Astrocyte (in vitro differentiated cells and primary cell): ENCODE measurements around the gene CASP2. TPM values are rescaled to one million over a fixed set of nuclear protein-coding genes. Genes with fewer than 3 reads are reported as not detected.

Experiments
- DNase-seq: peaks from one replicate; pipeline ENCODE4 v3.0.0-alpha.2; 2010; ENCODE audit warnings: low read depth
- FAIRE-seq: peaks from 2 replicates; lab custom pipeline; 2011; peaks lifted over from hg19 to GRCh38; lab: Jason Lieb, UNC
- H2AFZ ChIP-seq: 2 replicates; pipeline ENCODE4 v1.6.0; 2012; ENCODE audit warnings: low read depth, low read length, inconsistent platforms
- H3K27ac ChIP-seq: 2 replicates; pipeline ENCODE4 v1.5.1; 2011; ENCODE audit warnings: low read depth, low read length, inconsistent platforms
- H3K27me3 ChIP-seq: 2 replicates; pipeline ENCODE4 v1.6.0; 2011; ENCODE audit warnings: low read length, inconsistent platforms; ENCODE audit not compliant: insufficient read depth
- H3K36me3 ChIP-seq: 2 replicates; pipeline ENCODE4 v1.5.1; 2011; ENCODE audit warnings: low read length, inconsistent platforms; ENCODE audit not compliant: insufficient read depth
- H3K4me1 ChIP-seq: 2 replicates; pipeline ENCODE4 v1.5.1; 2011; ENCODE audit warnings: low read length, inconsistent platforms; ENCODE audit not compliant: insufficient read depth
- H3K4me2 ChIP-seq: 2 replicates; pipeline ENCODE4 v1.6.0; 2012; ENCODE audit warnings: low read length, inconsistent platforms
- H3K4me3 ChIP-seq: 2 replicates; pipeline ENCODE4 v1.5.1; 2011; ENCODE audit warnings: low read depth, mild to moderate bottlenecking, low read length, inconsistent platforms; ENCODE audit not compliant: insufficient read depth
- H3K79me2 ChIP-seq: 2 replicates; pipeline ENCODE4 v1.6.0; 2012; ENCODE audit warnings: mild to moderate bottlenecking, low read length, inconsistent platforms; ENCODE audit not compliant: insufficient read depth
- H3K9ac ChIP-seq: 2 replicates; pipeline ENCODE4 v1.6.0; 2012; ENCODE audit warnings: mild to moderate bottlenecking, low read length, inconsistent platforms
- H3K9me3 ChIP-seq: 2 replicates; pipeline ENCODE4 v1.5.1; 2012; ENCODE audit warnings: low read depth, mild to moderate bottlenecking, low read length, inconsistent platforms; ENCODE audit not compliant: insufficient read depth
- H4K20me1 ChIP-seq: 2 replicates; pipeline ENCODE4 v1.6.0; 2012; ENCODE audit warnings: low read length, inconsistent platforms; ENCODE audit not compliant: insufficient read depth
- H3K27ac Mint-ChIP-seq: one replicate; pipeline ENCODE4 v1.8.0; 2021; ENCODE audit warnings: mild to moderate bottlenecking, mixed read lengths; ENCODE audit not compliant: unreplicated experiment
- H3K27me3 Mint-ChIP-seq: one replicate; pipeline ENCODE4 v1.8.0; 2021; ENCODE audit warnings: low read depth, mixed read lengths; ENCODE audit not compliant: unreplicated experiment
- H3K36me3 Mint-ChIP-seq: one replicate; pipeline ENCODE4 v1.8.0; 2021; ENCODE audit warnings: low read depth, mixed read lengths; ENCODE audit not compliant: unreplicated experiment
- H3K4me1 Mint-ChIP-seq: one replicate; pipeline ENCODE4 v1.8.0; 2021; ENCODE audit warnings: low read depth, mixed read lengths; ENCODE audit not compliant: unreplicated experiment
- H3K4me3 Mint-ChIP-seq: one replicate; pipeline ENCODE4 v1.8.0; 2021; ENCODE audit warnings: mild to moderate bottlenecking, moderate library complexity, mixed read lengths; ENCODE audit not compliant: unreplicated experiment
- H3K9me3 Mint-ChIP-seq: one replicate; pipeline ENCODE4 v1.8.0; 2021; ENCODE audit warnings: mild to moderate bottlenecking, mixed read lengths; ENCODE audit not compliant: unreplicated experiment
- CTCF ChIP-seq: IDR thresholded peaks from 2 replicates; pipeline ENCODE4 v1.5.1; 2011; ENCODE audit warnings: low read depth, mild to moderate bottlenecking, inconsistent platforms, low read length, moderate library complexity; ENCODE audit not compliant: insufficient read depth
- EZH2 ChIP-seq: IDR thresholded peaks from 2 replicates; pipeline ENCODE4 v1.6.1; 2012; ENCODE audit warnings: mild to moderate bottlenecking, low read length, inconsistent platforms; ENCODE audit not compliant: insufficient read depth
- total RNA-seq: library from RNA; stranded (reverse); gene quantifications from 2 replicates; pipeline ENCODE4 v1.2.1, GENCODE V29; 2021

CASP2 gene
- total RNA-seq, 1 donor from 2014 or later: 38.0 TPM

- no peaks in the 10 kb centered on the region for H3K79me2 ChIP-seq
- no peaks in the 10 kb centered on the region for H3K36me3 Mint-ChIP-seq
- H3K36me3 ChIP-seq: no peaks in the 10 kb centered on the region
- peaks cover 16% of the 10 kb centered on the region for H3K27me3 Mint-ChIP-seq
- no peak overlapping the region for H3K9ac ChIP-seq
- no peaks in the 10 kb centered on the region for H3K9me3 Mint-ChIP-seq
- H3K4me3 ChIP-seq: no peak overlapping the region
- H2AFZ ChIP-seq: no peak overlapping the region
- H3K4me1 ChIP-seq: peaks cover 4% of the 10 kb centered on the region
- no peak for DNase-seq
- no peaks in the 10 kb centered on the region for H4K20me1 ChIP-seq
- no peaks in the 10 kb centered on the region for H3K9me3 ChIP-seq
- no peak overlapping the region for H3K4me3 Mint-ChIP-seq
- no peak overlapping the region for H3K4me2 ChIP-seq
- no peak overlapping the region for H3K27ac ChIP-seq
- no peak for FAIRE-seq
- peaks cover 10% of the 10 kb centered on the region for H3K27me3 ChIP-seq
- H3K4me1 Mint-ChIP-seq: peaks cover 4% of the 10 kb centered on the region
- no peak overlapping the region for H3K27ac Mint-ChIP-seq
- TF ChIP-seq CTCF: no peak
- no peak for TF ChIP-seq EZH2
Measured at GRCh38 chr7:143334244-143334643, 46.1 kb downstream of the CASP2 start.

GRCh38 chr7:143337216-143337615 lies 49.1 kb downstream of the CASP2 start:
- no peaks in the 10 kb centered on the region for H3K4me1 ChIP-seq
- FAIRE-seq: no peak
- no peaks in the 10 kb centered on the region for H3K9me3 ChIP-seq
- H4K20me1 ChIP-seq: no peaks in the 10 kb centered on the region
- H3K4me3 ChIP-seq: no peak overlapping the region
- peaks cover 12% of the 10 kb centered on the region for H3K27me3 ChIP-seq
- H3K9me3 Mint-ChIP-seq: no peaks in the 10 kb centered on the region
- no peaks in the 10 kb centered on the region for H3K79me2 ChIP-seq
- DNase-seq: no peak
- H3K4me2 ChIP-seq: no peak overlapping the region
- H3K4me1 Mint-ChIP-seq: no peaks in the 10 kb centered on the region
- H3K4me3 Mint-ChIP-seq: no peak overlapping the region
- H2AFZ ChIP-seq: no peak overlapping the region
- no peak overlapping the region for H3K27ac Mint-ChIP-seq
- H3K27ac ChIP-seq: no peak overlapping the region
- no peaks in the 10 kb centered on the region for H3K36me3 Mint-ChIP-seq
- H3K36me3 ChIP-seq: no peaks in the 10 kb centered on the region
- H3K9ac ChIP-seq: no peak overlapping the region
- peaks cover 15% of the 10 kb centered on the region for H3K27me3 Mint-ChIP-seq
- TF ChIP-seq CTCF (no peak), EZH2 (no peak)

- Histone ChIP-seq H3K4me3 (no peak overlapping the region), H3K9me3 (no peaks in the 10 kb centered on the region), H3K4me1 (no peaks in the 10 kb centered on the region), H3K27ac (no peak overlapping the region), H2AFZ (no peak overlapping the region), H3K9ac (no peak overlapping the region), H3K79me2 (no peaks in the 10 kb centered on the region), H3K27me3 (peaks cover 18% of the 10 kb centered on the region), H4K20me1 (no peaks in the 10 kb centered on the region), H3K36me3 (no peaks in the 10 kb centered on the region), H3K4me2 (no peak overlapping the region)
- DNase-seq (no peak), FAIRE-seq (no peak)
- Mint-ChIP-seq H3K27me3 (peaks cover 37% of the 10 kb centered on the region), H3K27ac (no peak overlapping the region), H3K9me3 (no peaks in the 10 kb centered on the region), H3K4me1 (no peaks in the 10 kb centered on the region), H3K4me3 (no peak overlapping the region), H3K36me3 (peaks cover 2% of the 10 kb centered on the region)
- TF ChIP-seq CTCF (no peak), EZH2 (no peak)
Measured at GRCh38 chr7:143341842-143342241, 53.7 kb downstream of the CASP2 start.
